Measurements from ENCODE around the gene ASTN2.

Gene ASTN2

DNA sequence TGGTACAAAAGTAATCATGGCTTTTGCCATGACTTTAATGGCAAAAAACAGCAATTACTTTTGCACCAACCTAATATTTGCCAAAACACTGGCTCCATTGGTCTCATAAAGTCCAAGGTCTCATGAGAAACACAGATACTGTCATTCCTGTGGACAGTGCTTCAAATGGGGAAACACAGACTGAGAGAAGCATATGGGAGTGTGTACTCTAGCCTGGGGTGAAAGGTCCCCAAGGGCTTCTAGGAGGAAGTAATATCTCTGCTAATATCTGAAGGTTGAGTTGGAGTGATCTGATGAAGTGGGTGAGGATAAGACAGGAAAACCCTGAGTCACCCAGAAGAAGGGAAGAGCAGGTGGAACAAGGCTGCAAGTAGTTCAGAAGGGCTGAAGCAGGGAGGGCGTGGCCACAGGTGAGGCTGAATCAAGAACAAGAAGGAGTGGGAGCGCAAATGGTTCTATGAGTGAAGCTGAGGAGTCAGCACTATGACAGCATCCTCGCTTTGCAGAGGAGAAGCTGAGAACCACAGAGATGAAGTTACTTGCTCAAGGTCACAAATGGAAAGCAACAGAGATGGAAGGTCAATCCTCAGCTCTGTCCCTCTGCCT lies 164.1 kb downstream of the ASTN2 start:
- in situ Hi-C loops (cut with HindIII; ENCODE audit: low sequenced_read_pairs) = no loop called here

DNA sequence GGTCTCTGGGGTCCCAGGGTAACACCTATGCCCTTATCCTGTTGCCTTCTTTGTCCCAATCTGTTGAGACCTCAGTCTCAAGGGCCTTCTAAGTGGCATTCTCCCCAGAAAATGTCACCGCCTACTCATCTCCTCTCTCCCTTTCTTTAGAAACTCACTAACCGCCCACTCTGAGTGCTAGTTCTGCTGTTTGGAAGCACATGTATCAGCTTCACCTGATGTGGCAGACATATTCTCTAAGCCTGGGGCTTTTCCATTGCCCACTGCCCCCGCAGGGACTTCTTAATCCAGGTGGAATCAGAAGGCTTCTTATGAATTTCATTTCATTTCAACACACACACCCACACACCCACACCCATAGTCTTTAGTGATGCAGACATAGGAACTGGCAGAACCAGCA lies 165.1 kb downstream of the ASTN2 start:
- in situ Hi-C loops (cut with HindIII; ENCODE audit: low sequenced_read_pairs) = no loop called here

- in situ Hi-C loops (cut with HindIII; ENCODE audit: low sequenced_read_pairs) = no loop called here
Observed at GRCh38 chr9:117247266-117247665, 167.6 kb downstream of the ASTN2 start.

DNA sequence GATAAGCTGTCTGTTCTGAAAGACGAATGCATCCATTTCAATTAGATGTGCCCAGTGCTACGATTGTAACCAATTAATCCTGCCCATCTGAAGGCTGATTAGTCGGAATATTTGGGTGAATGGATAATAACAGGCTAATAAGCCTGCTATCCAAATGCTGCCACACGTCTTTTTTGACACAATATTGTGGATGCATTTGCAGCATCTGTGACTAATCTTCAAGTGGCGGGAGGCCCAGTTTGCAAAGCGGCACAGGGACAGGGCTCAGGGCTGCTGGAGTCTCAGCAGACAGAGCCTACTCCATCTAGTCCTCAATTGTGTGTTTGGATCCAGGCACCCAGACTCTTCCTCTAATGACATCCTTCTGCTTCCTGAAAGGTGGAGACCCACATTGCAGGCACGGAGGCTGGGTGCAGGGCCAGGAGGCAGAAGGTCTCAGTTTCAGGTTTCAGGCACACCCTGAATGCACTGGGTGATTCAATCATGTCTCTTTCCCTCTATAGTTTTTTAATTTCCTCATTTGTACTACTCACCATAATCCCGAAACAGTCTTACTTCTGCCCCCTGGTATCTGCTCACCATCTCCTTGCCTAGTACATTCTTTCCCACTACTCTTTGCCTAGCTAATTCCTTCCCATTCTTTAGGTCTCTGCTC lies 169.6 kb downstream of the ASTN2 start:
- in situ Hi-C loops (cut with HindIII; ENCODE audit: low sequenced_read_pairs) = no loop called here

DNA sequence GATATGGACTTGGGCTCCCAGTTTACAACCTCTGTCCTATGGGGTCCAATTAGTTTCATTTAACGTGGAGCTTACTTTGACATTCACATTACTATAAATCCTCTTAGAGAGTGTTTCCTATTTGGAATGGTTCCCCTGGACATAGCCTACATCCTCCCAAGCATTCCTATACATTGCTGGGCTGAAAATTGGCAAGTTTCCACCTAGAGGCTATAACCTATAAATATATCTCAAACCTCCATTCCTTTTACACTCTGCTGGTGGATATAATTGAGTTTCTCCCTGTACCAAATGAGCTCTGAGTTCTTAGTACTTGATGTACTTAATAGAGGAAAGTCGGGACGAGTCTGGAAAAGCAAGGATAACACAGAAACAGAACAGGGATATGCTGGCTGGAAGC lies 172.8 kb downstream of the ASTN2 start:
- in situ Hi-C loops (cut with HindIII; ENCODE audit: low sequenced_read_pairs) = no loop called here

DNA sequence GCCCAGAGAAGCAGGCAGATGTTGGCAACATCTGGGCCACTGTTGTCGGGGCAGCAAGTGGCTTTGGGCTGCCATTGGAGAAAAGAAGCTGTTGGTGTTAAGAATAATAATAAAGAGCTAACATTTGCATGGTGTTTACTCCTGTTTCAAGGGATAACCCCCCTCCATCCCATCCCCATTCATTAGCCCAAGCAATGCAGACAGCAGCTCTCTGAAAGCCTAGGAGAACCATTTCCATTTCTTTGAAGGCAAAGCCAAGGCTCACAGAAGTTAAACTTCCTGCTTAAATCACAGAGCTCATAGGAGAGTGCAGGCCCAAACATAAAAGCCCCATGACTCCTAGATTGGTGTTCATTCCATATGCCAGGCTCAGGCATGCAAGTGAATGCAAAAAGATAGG lies 175.4 kb downstream of the ASTN2 start:
- in situ Hi-C loops (cut with HindIII; ENCODE audit: low sequenced_read_pairs) = no loop called here

DNA sequence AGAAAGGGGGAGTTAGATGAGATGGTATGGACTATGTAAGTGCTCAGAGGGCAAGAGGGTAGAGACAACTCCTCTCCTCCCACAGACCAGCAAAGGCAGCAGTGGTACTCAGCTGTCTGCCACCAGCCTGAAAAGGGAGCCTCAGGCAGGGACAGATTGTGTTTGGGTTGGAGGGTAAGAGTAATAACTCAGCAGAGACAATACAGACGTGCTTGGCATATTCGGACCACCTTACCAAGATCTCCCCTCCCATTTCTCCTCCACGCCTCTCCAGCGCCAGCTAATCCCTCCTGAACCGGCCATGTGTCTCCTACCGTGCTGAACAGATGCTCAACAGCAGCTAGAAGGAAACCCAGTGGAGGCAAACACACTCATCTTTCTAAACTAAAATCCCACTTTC lies 180.8 kb downstream of the ASTN2 start:
- in situ Hi-C loops (cut with HindIII; ENCODE audit: low sequenced_read_pairs) = no loop called here

DNA sequence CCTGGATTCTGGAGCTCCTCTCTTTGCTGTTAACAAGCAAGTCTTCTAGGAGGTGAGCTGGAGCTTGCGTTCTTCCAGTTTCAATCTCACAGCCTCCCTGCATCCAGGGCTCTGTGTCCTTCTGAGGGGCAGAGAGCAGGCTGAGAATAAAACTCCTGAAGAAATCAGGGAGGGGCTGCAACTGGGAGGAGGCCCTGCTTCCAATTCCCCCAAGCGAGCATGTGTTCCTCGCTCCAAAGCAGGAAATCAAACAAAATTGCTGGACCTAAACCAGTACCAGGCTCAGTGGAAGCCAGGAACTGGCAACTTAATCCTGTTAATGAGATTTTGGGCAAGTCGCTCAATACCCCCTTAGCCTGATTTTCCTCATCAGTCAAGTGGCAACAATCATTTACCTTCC lies 181.8 kb downstream of the ASTN2 start:
- in situ Hi-C loops (cut with HindIII; ENCODE audit: low sequenced_read_pairs) = no loop called here

DNA sequence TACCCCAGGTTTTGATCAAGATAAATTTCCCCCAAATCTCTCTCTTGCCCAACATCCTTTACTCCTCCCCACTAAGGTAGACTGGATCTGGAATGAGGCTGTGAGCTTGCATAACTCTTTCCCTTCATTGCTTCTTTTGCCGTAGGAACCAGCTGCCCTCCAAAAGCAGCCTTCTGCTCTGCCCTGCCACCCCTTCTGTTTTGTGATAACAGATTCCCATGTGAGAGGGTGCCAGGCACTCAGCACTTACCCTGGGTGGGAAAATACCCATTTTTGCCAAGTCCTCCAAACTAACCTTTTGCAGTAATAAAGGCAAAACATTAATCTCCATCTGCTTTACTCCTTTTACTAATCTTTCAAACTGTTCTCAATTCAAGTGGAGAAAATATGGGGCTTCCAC lies 182.6 kb downstream of the ASTN2 start:
- in situ Hi-C loops (cut with HindIII; ENCODE audit: low sequenced_read_pairs) = no loop called here

GRCh38 chr9:117231012-117231411 lies 183.8 kb downstream of the ASTN2 start:
- in situ Hi-C loops (cut with HindIII; ENCODE audit: low sequenced_read_pairs) = no loop called here

- in situ Hi-C loops (cut with HindIII; ENCODE audit: low sequenced_read_pairs) = no loop called here
Observed at GRCh38 chr9:117224695-117225094, 190.2 kb downstream of the ASTN2 start.

- in situ Hi-C loops (cut with HindIII; ENCODE audit: low sequenced_read_pairs) = no loop called here
Observed at GRCh38 chr9:117218951-117219350, 195.9 kb downstream of the ASTN2 start.

DNA sequence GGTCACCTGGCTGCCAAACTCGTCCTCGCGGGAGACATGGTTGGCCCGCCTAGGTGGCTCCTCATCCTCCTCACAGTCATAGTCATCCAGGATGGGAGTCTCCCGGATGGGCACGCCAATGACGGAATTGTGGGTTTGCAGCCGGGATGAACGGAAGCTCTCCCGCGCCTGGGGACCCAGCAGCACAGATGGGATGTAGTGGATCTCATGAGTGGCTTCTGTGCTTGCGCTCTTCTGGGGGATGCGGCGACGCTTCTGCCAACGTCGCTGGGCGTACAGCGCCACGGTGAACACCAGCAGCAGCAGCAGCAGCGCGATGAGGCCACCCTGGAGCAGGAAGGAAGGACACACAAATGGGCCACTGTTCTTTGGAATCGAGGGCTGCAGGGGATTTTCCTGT lies 200.4 kb downstream of the ASTN2 start:
- in situ Hi-C loops (cut with HindIII; ENCODE audit: low sequenced_read_pairs) = no loop called here

GRCh38 chr9:117211280-117211679 lies 203.6 kb downstream of the ASTN2 start:
- in situ Hi-C loops (cut with HindIII; ENCODE audit: low sequenced_read_pairs) = no loop called here

DNA sequence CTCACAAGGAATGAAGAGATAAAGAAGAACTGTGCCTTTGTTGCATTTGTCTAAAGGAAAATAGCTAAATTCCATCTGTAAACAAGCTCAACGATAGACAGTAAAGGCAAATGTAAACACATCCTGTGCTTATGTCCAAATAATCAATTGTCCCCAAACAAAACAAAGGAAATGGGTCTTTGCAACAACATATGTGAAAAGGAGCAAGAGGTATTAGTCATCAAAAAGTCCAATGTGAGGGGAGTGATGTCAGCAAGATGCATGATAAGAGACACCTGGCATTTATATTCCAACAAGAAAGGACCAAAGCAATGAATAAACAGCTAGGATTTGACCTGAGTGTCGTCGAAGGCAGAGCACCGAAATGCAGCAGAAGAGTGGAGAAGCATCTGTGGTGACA lies 209.1 kb downstream of the ASTN2 start:
- in situ Hi-C loops (cut with HindIII; ENCODE audit: low sequenced_read_pairs) = no loop called here

GRCh38 chr9:117204971-117205370 lies 209.9 kb downstream of the ASTN2 start:
- in situ Hi-C loops (cut with HindIII; ENCODE audit: low sequenced_read_pairs) = no loop called here

DNA sequence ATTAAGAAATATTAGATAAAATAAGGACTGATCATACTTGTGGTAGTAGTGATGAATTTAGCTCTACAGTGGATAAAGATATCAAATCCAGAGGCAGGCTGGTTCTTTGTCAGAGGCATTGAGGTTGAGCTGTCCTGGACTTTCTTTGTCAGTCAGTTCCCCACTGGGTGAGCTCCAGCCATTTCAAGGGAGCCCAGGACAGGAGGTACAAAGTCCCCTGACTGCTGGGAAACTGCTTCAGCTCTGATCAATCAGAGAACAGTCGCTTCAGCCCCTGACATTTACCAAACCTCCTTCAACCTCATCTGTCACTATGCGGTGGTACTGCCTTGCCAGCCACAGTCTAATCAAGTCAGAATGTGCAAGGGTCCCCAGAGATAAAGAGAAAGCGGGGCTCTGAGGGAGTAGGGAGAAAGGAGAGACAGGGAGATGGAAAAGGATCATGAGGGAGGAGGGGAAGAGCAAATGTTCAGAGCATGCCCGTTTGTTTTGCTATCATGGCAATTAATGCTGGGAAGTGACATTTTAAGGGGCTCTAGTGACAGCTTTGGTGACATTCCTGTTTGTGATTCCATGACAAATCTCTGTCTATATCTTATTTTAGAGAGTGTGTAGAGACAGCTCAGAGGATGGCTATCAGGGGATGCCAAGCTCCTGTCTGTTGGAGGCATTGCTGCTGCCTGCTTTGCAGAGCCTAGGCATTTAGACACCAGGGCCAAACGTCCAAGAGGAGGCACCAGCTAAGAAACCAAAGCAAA lies 223.2 kb downstream of the ASTN2 start:
- in situ Hi-C loops (cut with HindIII; ENCODE audit: low sequenced_read_pairs) = no loop called here

DNA sequence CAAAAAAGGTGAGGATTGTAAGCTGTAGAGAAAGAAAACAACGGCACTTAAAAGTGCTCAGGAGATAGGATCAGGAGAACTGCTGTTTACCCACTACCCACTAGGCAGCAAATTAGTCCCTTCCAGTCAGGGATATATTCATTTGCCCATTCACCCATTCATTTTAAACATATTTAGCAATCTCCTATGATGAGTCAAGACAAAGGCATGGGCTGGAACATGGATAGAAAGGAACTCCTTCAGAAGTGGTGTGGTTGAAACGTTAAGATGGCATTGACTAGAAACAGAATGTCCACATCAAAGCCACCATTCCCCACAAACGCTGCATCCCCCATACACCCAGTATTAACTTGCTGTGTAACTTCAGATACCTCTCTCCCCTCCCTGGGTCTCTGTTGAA lies 225.7 kb downstream of the ASTN2 start:
- in situ Hi-C loops (cut with HindIII; ENCODE audit: low sequenced_read_pairs) = no loop called here

- in situ Hi-C loops (cut with HindIII; ENCODE audit: low sequenced_read_pairs) = no loop called here
Observed at GRCh38 chr9:117188394-117188793, 226.5 kb downstream of the ASTN2 start.

DNA sequence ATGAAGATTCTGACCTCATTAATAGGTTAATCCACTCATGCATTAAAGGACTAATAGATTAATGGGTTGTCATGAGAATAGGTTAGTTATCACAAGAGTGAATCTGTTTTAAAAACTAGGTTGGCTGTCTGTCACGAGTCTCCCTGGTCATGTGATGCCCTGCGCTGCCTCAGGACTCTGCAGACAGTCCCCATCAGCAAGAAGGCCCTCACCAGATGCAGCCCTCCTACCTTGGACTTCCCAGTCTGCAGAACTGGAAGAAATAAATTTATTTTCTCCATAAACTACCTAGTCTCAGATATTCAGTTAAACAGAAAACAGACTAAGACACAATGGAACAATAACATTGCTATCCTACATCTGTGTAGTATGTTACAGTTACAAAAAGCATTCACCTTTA lies 227.4 kb downstream of the ASTN2 start:
- in situ Hi-C loops (cut with HindIII; ENCODE audit: low sequenced_read_pairs) = no loop called here

GRCh38 chr9:117184173-117184572 lies 230.7 kb downstream of the ASTN2 start:
- in situ Hi-C loops (cut with HindIII; ENCODE audit: low sequenced_read_pairs) = loop anchor here (5.0 kb wide), 1 partner anchor 42 kb away; no protein-coding TSS in a partner anchor

GRCh38 chr9:117182046-117182445 lies 232.8 kb downstream of the ASTN2 start:
- in situ Hi-C loops (cut with HindIII; ENCODE audit: low sequenced_read_pairs) = loop anchor here (5.0 kb wide), 1 partner anchor 40 kb away; no protein-coding TSS in a partner anchor

Measured in endothelial cell of hepatic sinusoid (primary cell).